Activated CD4-positive, alpha-beta T cell treated with anti-CD3 and anti-CD28 coated beads for 36 hours (primary cell): ENCODE measurements around the gene ORC1. TPM values are rescaled to one million over a fixed set of nuclear protein-coding genes. Genes with fewer than 3 reads are reported as not detected.
A peak's percentile ranks its signal among the peaks of the same experiment; 100 is the strongest.

ENCODE experiments used
- ATAC-seq: fragments of 200-7000 bp; cut with Tn5 transposase; one replicate; pipeline ENCODE4 v1.10.0; 2021; ENCODE audit warnings: mild to moderate bottlenecking, moderate library complexity
- CTCF ChIA-PET: fragments of 350-600 bp; sonication (Branson Sonifier 250); formaldehyde crosslinking; loops from one replicate; lab custom pipeline; 2021; ENCODE audit warnings: antibody characterized with exemption; lab: Charles Lee
- POLR2A ChIA-PET: fragments of 350-600 bp; sonication (Branson Sonifier 250); formaldehyde crosslinking; loops from one replicate; lab custom pipeline; 2021; ENCODE audit warnings: antibody characterized with exemption, inconsistent platforms; lab: Charles Lee
- DNase-seq: peaks from one replicate; pipeline ENCODE4 v3.0.0-alpha.2; 2020
- H3K27ac Mint-ChIP-seq: one replicate; pipeline ENCODE4 v1.8.0; 2021; ENCODE audit warnings: mixed read lengths
- H3K27me3 Mint-ChIP-seq: one replicate; pipeline ENCODE4 v1.8.0; 2021; ENCODE audit warnings: mixed read lengths
- H3K36me3 Mint-ChIP-seq: one replicate; pipeline ENCODE4 v1.8.0; 2021; ENCODE audit warnings: low read depth, mixed read lengths
- H3K4me1 Mint-ChIP-seq: one replicate; pipeline ENCODE4 v1.8.0; 2021; ENCODE audit warnings: mixed read lengths
- H3K4me3 Mint-ChIP-seq: one replicate; pipeline ENCODE4 v1.8.0; 2021; ENCODE audit warnings: mild to moderate bottlenecking, moderate library complexity, mixed read lengths
- H3K9me3 Mint-ChIP-seq: one replicate; pipeline ENCODE4 v1.8.0; 2021; ENCODE audit warnings: low read depth, mixed read lengths
- intact Hi-C, 2 experiments: fragments of 100-400 bp; cut with DNase I in 1 of 2; cut with micrococcal nuclease in 1 of 2; formaldehyde crosslinking; loops; one replicate each; pipeline versions ENCODE4 v1.14.2 to v1.15.1; 2022 to 2024; cut with DNase I, micrococcal nuclease
- total RNA-seq, 2 experiments: library from RNA; stranded (reverse); gene quantifications; one replicate each; pipeline ENCODE4 v1.2.3, GENCODE V29; 2021

The ORC1 gene
- total RNA-seq, 2 experiments from 2014 or later = 51.0 to 57.9 TPM

- Mint-ChIP-seq H3K4me1 (peaks cover 46% of the 10 kb centered on the region), H3K4me3 (peak overlapping the region; percentile 47), H3K27me3 (no peaks in the 10 kb centered on the region), H3K27ac (peak overlapping the region; percentile 73), H3K36me3 (peaks cover 42% of the 10 kb centered on the region), H3K9me3 (no peaks in the 10 kb centered on the region)
- DNase-seq = peak; percentile 22
- peak; percentile 89 for ATAC-seq
- ChIA-PET CTCF (interaction anchor here (1.2 to 1.6 kb wide), 5 partner anchors 10 to 262 kb away, joined by 3 to 9 read pairs (median 6); partner anchors contain the start of genes ORC1 and PRPF38A), POLR2A (interaction anchor here (0.6 to 1.2 kb wide), 3 partner anchors 20 to 180 kb away, joined by 3 read pairs; partner anchors contain the start of genes ORC1 and PRPF38A)
- intact Hi-C loops = loop anchor here in 1 of 2 experiments (2.0 to 5.0 kb wide), 2 partner anchors 129 to 263 kb away; partner anchors contain the start of gene TUT4
These were observed 20.0 kb upstream of the ORC1 start for GRCh38 chr1:52424231-52424636.

- no peaks in the 10 kb centered on the region for H3K27me3 Mint-ChIP-seq
- peak overlapping the region; percentile 73 for H3K27ac Mint-ChIP-seq
- ChIA-PET CTCF (interaction anchor here (1.2 to 1.6 kb wide), 5 partner anchors 9 to 262 kb away, joined by 3 to 9 read pairs (median 6); partner anchors contain the start of genes ORC1 and PRPF38A), POLR2A (interaction anchor here (1.0 to 1.2 kb wide), 2 partner anchors 20 to 180 kb away, joined by 3 read pairs; partner anchors contain the start of genes ORC1 and PRPF38A)
- DNase-seq = peak; percentile 79
- H3K4me1 Mint-ChIP-seq = peaks cover 46% of the 10 kb centered on the region
- peaks cover 44% of the 10 kb centered on the region for H3K36me3 Mint-ChIP-seq
- no peaks in the 10 kb centered on the region for H3K9me3 Mint-ChIP-seq
- ATAC-seq = peak; percentile 94
- peak overlapping the region; percentile 47 for H3K4me3 Mint-ChIP-seq
- intact Hi-C loops = loop anchor here in 1 of 2 experiments (2.0 to 5.0 kb wide), 3 partner anchors 19 to 264 kb away; partner anchors contain the start of genes ORC1, PRPF38A and TUT4
These were observed 19.5 kb upstream of the ORC1 start for GRCh38 chr1:52423771-52424170.

GRCh38 chr1:52423055-52423454 lies 18.8 kb upstream of the ORC1 start:
- intact Hi-C loops = loop anchor here in 1 of 2 experiments (2.0 to 5.0 kb wide), 2 partner anchors 18 to 264 kb away; partner anchors contain the start of genes ORC1 and PRPF38A
- Mint-ChIP-seq H3K27me3 (no peaks in the 10 kb centered on the region), H3K4me1 (peaks cover 48% of the 10 kb centered on the region), H3K9me3 (no peaks in the 10 kb centered on the region), H3K36me3 (peaks cover 48% of the 10 kb centered on the region), H3K4me3 (no peak overlapping the region), H3K27ac (peak overlapping the region; percentile 55)
- no peak for ATAC-seq
- CTCF ChIA-PET = interaction anchor here (1.2 to 1.6 kb wide), 5 partner anchors 9 to 263 kb away, joined by 3 to 9 read pairs (median 6); partner anchors contain the start of genes ORC1 and PRPF38A
- no peak for DNase-seq
- POLR2A ChIA-PET = interaction anchor here (1.0 kb wide), 1 partner anchor 181 kb away, joined by 3 read pairs; no protein-coding TSS in a partner anchor

- Mint-ChIP-seq H3K4me1 (peaks cover 41% of the 10 kb centered on the region), H3K4me3 (no peak overlapping the region), H3K27ac (no peak overlapping the region), H3K27me3 (no peaks in the 10 kb centered on the region), H3K36me3 (peaks cover 52% of the 10 kb centered on the region), H3K9me3 (no peaks in the 10 kb centered on the region)
- ChIA-PET CTCF (interaction anchor here (0.8 kb wide), 1 partner anchor 267 kb away, joined by 3 read pairs; no protein-coding TSS in a partner anchor), POLR2A (no interaction called here)
- DNase-seq = no peak
- intact Hi-C loops = loop anchor here in 1 of 2 experiments (5.0 kb wide), 1 partner anchor 267 kb away; no protein-coding TSS in a partner anchor
- no peak for ATAC-seq
These were observed 16.5 kb upstream of the ORC1 start for GRCh38 chr1:52420713-52421112.

GRCh38 chr1:52416811-52417210 lies 12.6 kb upstream of the ORC1 start:
- DNase-seq (no peak), ATAC-seq (no peak)
- no peaks in the 10 kb centered on the region for H3K9me3 Mint-ChIP-seq
- POLR2A ChIA-PET = no interaction called here
- no peaks in the 10 kb centered on the region for H3K27me3 Mint-ChIP-seq
- no peak overlapping the region for H3K4me3 Mint-ChIP-seq
- H3K36me3 Mint-ChIP-seq = peaks cover 62% of the 10 kb centered on the region
- intact Hi-C loops = no loop called here
- peaks cover 33% of the 10 kb centered on the region for H3K4me1 Mint-ChIP-seq
- no peak overlapping the region for H3K27ac Mint-ChIP-seq
- CTCF ChIA-PET = interaction anchor here (1.3 kb wide), 1 partner anchor 11 kb away, joined by 3 read pairs; no protein-coding TSS in a partner anchor

- no peaks in the 10 kb centered on the region for H3K9me3 Mint-ChIP-seq
- intact Hi-C loops = no loop called here
- DNase-seq (no peak), ATAC-seq (peak; percentile 69)
- CTCF ChIA-PET = interaction anchor here (0.6 to 1.3 kb wide), 3 partner anchors 9 to 362 kb away, joined by 3 read pairs; partner anchors contain the start of genes ORC1 and PRPF38A
- peaks cover 70% of the 10 kb centered on the region for H3K36me3 Mint-ChIP-seq
- H3K4me1 Mint-ChIP-seq = peaks cover 31% of the 10 kb centered on the region
- no peak overlapping the region for H3K4me3 Mint-ChIP-seq
- H3K27ac Mint-ChIP-seq = no peak overlapping the region
- POLR2A ChIA-PET = interaction anchor here (0.6 to 2.2 kb wide), 4 partner anchors 10 to 346 kb away, joined by 3 to 9 read pairs (median 4); partner anchors contain the start of genes ORC1 and PRPF38A
- H3K27me3 Mint-ChIP-seq = no peaks in the 10 kb centered on the region
These were observed 10.7 kb upstream of the ORC1 start for GRCh38 chr1:52414942-52415341.

GRCh38 chr1:52413410-52413989 lies 9.3 kb upstream of the ORC1 start:
- peaks cover 66% of the 10 kb centered on the region for H3K36me3 Mint-ChIP-seq
- ATAC-seq = no peak
- peak overlapping the region; percentile 58 for H3K27ac Mint-ChIP-seq

GRCh38 chr1:52404975-52405338 lies 734 bp upstream of the ORC1 start:
- H3K27ac Mint-ChIP-seq = peak overlapping the region; percentile 99
- H3K4me3 Mint-ChIP-seq = peak overlapping the region; percentile 98
- H3K36me3 Mint-ChIP-seq = peaks cover 57% of the 10 kb centered on the region
- no peaks in the 10 kb centered on the region for H3K9me3 Mint-ChIP-seq
- intact Hi-C loops = loop anchor here (1.0 to 10.0 kb wide), 23 partner anchors 18 to 1648 kb away; partner anchors contain the start of genes BTF3L4 (in 2 of the 2), CC2D1B (in 2 of the 2), TUT4 (in 2 of the 2) and COA7 (in 1 of the 2)
- ChIA-PET CTCF (interaction anchor here (0.7 to 2.1 kb wide), 15 partner anchors 11 to 322 kb away, joined by 3 to 13 read pairs (median 5); partner anchors contain the start of gene CC2D1B), POLR2A (interaction anchor here (0.5 to 2.7 kb wide), 10 partner anchors 10 to 387 kb away, joined by 3 to 18 read pairs (median 6); partner anchors contain the start of genes CC2D1B and TUT4)
- H3K27me3 Mint-ChIP-seq = no peaks in the 10 kb centered on the region
- ATAC-seq (no peak), DNase-seq (no peak)
- peaks cover 45% of the 10 kb centered on the region for H3K4me1 Mint-ChIP-seq

More at GRCh38 chr1:52413410-52413989, 9.3 kb upstream of the ORC1 start:
- intact Hi-C loops = no loop called here
- no peaks in the 10 kb centered on the region for H3K27me3 Mint-ChIP-seq
- H3K9me3 Mint-ChIP-seq = no peaks in the 10 kb centered on the region
- CTCF ChIA-PET = interaction anchor here (0.7 kb wide), 1 partner anchor 20 kb away, joined by 3 read pairs; no protein-coding TSS in a partner anchor
- peaks cover 27% of the 10 kb centered on the region for H3K4me1 Mint-ChIP-seq
- H3K4me3 Mint-ChIP-seq = no peak overlapping the region
- no peak for DNase-seq
- POLR2A ChIA-PET = no interaction called here

- H3K27ac Mint-ChIP-seq = peak overlapping the region; percentile 99
- H3K27me3 Mint-ChIP-seq = no peaks in the 10 kb centered on the region
- H3K4me3 Mint-ChIP-seq = peak overlapping the region; percentile 98
- ATAC-seq (peak; percentile 70), DNase-seq (peak; percentile 77)
- intact Hi-C loops = loop anchor here (1.0 to 10.0 kb wide), 23 partner anchors 19 to 1650 kb away; partner anchors contain the start of genes BTF3L4 (in 2 of the 2), CC2D1B (in 2 of the 2), TUT4 (in 2 of the 2) and COA7 (in 1 of the 2)
- H3K4me1 Mint-ChIP-seq = peaks cover 43% of the 10 kb centered on the region
- no peaks in the 10 kb centered on the region for H3K9me3 Mint-ChIP-seq
- CTCF ChIA-PET = interaction anchor here (0.5 to 2.1 kb wide), 8 partner anchors 10 to 769 kb away, joined by 3 to 13 read pairs (median 6); partner anchors contain the start of gene CC2D1B
- POLR2A ChIA-PET = interaction anchor here (0.6 to 2.7 kb wide), 16 partner anchors 12 to 783 kb away, joined by 3 to 18 read pairs (median 3); partner anchors contain the start of genes CC2D1B, SHISAL2A, TUT4 and TXNDC12
- peaks cover 60% of the 10 kb centered on the region for H3K36me3 Mint-ChIP-seq
These were observed 582 bp downstream of the ORC1 start for GRCh38 chr1:52403566-52404115.

GRCh38 chr1:52402860-52403240 lies 1.4 kb downstream of the ORC1 start:
- DNase-seq (no peak), ATAC-seq (no peak)
- intact Hi-C loops = loop anchor here in 1 of 2 experiments (5.0 to 10.0 kb wide), 3 partner anchors 149 to 348 kb away; partner anchors contain the start of genes BTF3L4, TUT4 and TXNDC12
- Mint-ChIP-seq H3K9me3 (no peaks in the 10 kb centered on the region), H3K36me3 (peaks cover 55% of the 10 kb centered on the region), H3K27ac (no peak overlapping the region), H3K27me3 (no peaks in the 10 kb centered on the region), H3K4me3 (peak overlapping the region; percentile 98), H3K4me1 (peaks cover 41% of the 10 kb centered on the region)
- CTCF ChIA-PET = no interaction called here
- POLR2A ChIA-PET = no interaction called here
